Measurements from ENCODE around the gene FNTB.

FNTB gene

GRCh38 chr14:65052832-65053231, 66.1 kb downstream of the FNTB start:
- DNase-seq (ENCODE audit: low read depth) = no peak

GRCh38 chr14:65053466-65053865, 66.8 kb downstream of the FNTB start:
- DNase-seq (ENCODE audit: low read depth) = no peak

GRCh38 chr14:65054471-65055085, 67.9 kb downstream of the FNTB start:
- DNase-seq (ENCODE audit: low read depth) = no peak

DNA sequence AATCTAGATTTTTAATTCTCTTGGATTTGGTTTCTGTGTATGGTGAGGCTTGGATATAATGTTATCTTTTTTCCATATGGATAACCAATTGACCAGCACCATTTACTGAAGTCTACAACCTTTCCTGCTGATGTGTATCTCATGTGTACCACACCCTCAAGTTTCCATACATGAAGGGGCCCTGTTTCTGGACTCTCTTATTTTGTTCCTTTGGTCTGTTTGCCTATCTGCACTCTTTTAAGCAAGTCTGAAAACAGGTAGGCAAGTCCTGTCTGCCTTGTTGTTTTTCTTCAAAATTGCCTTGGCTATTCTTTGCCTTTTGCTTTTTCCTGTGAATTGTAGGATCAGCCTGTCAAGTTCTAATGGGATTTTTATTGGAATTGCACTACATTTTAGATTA, 71.0 kb downstream of the FNTB start:
- DNase-seq (ENCODE audit: low read depth) = no peak

DNA sequence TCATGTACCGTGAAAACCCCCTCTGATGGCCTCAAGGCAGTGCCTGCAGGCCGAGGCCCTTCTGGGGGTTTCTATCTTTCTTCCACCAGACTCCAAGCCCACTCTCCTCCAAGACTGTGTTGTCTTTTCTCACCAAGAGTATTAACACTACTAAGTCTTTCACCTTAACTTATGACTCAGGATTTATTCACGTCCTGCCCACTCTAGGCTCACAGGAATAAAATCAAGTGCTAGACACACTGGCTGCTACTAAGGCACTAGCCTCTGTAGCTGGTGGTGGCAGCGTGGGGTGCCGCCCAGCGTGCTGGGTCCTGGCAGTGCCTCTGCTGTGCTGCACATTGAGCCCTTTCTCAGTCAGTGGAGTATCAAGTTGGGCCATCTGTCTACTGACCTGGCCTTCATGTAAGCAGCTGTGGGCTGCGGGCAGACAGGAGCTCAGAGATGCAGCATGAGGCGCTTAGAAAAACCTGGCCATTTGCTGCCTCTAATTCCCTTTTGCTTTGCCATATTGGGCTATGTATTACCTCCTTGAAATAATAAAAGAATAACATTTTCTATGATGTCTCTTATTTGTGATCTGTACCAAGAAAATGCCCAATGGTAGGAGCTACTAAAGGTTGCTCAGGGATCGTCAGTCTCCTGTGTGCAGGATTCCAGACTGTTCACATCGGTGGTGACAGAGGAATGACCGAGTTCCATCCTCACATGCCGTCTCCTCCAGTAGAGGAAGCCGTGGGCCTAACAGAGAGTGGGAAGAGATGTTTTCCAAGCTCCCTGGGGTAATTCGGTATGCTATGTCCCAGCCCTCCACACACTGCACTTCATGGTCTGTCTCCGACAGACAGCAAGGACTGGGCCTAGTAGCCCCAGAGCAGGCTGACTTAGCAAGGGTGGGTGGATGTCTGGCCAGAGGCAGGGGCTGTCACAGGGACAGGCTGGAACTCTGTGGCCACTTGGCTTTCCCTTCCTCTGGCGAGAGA, 75.7 kb downstream of the FNTB start:
- DNase-seq (ENCODE audit: low read depth) = no peak

DNA sequence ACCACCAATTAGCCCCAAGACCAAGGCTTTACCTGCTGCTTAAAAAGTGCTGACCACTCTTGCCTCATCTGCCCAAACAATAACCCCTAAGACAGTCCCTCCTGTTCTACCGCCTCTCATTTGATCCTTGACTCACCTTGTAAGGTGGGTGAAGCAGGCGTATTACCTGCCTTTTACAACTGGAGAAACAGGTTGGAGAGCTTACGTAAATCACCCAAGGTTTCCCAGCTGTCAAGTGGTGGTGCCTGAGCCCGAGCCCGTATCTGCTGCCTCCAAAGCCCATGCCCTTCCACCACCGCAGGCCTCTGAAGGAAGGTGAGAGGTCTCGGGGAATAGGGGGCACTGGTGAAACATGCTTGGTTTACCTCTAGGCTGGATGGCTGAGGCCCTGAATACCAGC, 79.0 kb downstream of the FNTB start:
- DNase-seq (ENCODE audit: low read depth) = no peak

DNA sequence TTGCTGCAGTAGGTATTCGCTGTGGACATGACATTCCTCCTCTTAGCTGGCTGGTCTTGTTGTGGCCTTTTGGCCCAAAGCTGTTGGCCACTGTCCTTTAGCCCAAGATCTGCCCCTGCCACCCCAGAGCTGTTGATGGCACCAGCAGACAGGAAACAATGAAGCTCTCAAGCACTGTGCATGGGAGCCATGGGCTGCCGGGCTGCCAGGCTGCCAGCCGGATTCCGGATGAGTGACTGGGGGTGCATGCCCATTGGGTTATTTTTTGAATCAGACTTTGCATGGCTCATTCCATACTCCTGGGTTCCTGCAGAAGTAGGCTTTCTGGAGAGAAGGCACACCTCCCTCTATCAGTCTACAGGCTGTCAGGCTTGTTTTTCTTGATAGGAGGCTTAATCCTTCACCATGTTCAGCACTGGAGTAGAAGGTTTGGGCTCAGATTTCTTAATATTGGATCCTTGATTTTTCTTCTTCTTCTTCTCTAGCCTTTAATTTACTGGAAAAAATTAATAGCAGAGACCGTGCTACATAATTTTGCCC, 83.2 kb downstream of the FNTB start:
- DNase-seq (ENCODE audit: low read depth) = no peak

- no peak for DNase-seq (ENCODE audit: low read depth)
These were observed 83.8 kb downstream of the FNTB start for GRCh38 chr14:65070471-65070976.

DNA sequence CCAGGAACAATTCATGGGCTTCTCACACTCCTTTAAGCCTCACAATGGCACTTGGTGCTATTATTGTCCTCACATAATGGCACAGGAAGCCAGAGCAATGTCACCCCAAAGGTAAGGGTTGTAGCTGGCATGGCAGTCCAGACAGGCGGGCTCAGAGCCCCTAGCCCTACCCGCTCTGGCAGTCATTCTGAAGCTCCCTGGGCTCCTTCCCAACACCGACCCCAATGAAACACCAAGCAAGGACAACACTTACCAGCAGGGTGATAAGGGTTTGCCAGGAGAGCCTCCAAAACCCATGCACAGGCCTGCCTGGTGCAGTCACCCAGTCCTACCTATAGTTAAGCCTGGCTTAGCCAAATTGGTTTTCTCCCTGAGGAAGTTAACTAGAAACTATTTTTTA, 84.8 kb downstream of the FNTB start:
- DNase-seq (ENCODE audit: low read depth) = no peak

- no peak for DNase-seq (ENCODE audit: low read depth)
These were observed 85.6 kb downstream of the FNTB start for GRCh38 chr14:65072256-65072655.

DNA sequence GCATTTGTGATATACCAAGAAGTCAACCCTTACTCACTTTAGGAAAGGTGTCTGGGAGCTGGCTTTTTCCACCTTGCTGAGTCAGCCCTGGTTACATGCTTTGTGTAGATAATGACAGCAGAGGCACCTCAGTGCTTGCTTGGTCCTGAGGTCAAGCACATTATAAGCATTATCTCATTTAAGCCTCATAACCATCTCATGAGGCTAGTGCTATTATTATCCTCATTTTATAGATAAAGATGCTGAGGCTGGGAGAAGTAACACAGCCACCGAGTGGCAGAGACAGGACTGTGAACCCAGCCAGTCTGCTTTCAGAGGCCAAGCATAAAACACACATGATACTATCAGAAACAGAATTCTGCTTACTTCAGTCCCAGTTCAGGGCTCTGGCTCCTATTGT, 86.2 kb downstream of the FNTB start:
- no peak for DNase-seq (ENCODE audit: low read depth)

- no peak for DNase-seq (ENCODE audit: low read depth)
These were observed 87.0 kb downstream of the FNTB start for GRCh38 chr14:65073605-65074201.

- DNase-seq (ENCODE audit: low read depth) = no peak
These were observed 87.9 kb downstream of the FNTB start for GRCh38 chr14:65074449-65075150.

DNA sequence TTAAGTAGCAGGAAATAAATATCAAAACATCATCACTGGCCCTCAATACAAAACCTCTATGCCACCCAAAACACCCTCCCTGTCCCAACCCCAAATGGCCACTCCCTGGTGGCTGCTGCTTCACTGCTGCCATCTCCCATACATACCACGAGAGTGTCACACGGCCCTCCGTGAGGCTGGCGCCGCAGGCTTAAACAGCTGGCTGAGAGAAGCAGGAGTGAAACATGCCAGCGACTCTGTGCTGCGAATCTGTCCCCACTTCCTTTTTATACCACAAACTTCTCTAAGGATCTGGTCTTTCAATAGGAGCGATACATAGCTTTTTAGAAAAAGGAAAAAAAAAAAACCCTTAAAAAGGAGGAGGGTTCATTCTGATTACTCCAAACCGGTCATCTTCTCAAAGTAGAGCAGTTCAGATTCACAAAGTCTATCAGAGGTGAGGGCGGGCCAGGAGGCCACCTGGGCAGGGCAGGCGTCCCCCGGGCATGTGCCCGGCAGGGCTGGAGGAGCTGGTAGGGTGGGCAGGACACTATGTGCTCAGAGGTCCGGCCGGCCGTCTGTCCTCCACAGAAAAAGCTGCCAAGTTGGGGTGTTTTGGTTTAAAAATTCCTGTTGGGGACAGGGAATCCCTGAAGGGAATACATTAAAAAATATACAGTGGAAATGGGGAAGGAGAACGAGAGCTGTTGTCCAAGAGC, 89.1 kb downstream of the FNTB start:
- DNase-seq (ENCODE audit: low read depth) = no peak

DNA sequence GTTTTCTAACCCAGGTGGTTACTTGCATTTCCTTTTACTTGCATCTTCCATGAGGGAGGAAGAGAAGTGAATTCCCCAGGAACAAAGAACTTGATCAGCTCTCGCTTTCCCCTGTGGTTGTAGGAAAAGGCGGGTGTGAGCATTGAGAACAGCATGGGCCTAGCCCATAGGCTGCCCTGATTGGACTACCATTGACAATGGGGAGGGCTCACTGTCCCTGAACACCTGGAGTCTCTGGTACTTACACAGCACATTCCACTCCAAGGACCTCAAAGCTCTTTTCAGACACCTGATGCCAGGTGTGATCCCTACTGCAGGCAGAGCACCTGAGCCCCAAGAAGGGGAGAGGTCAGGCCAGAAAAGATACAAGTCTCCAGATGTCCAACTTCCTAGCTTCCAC, 90.6 kb downstream of the FNTB start:
- no peak for DNase-seq (ENCODE audit: low read depth)

GRCh38 chr14:65079201-65079600, 92.5 kb downstream of the FNTB start:
- no peak for DNase-seq (ENCODE audit: low read depth)

GRCh38 chr14:65079768-65080167, 93.1 kb downstream of the FNTB start:
- DNase-seq (ENCODE audit: low read depth) = no peak

DNA sequence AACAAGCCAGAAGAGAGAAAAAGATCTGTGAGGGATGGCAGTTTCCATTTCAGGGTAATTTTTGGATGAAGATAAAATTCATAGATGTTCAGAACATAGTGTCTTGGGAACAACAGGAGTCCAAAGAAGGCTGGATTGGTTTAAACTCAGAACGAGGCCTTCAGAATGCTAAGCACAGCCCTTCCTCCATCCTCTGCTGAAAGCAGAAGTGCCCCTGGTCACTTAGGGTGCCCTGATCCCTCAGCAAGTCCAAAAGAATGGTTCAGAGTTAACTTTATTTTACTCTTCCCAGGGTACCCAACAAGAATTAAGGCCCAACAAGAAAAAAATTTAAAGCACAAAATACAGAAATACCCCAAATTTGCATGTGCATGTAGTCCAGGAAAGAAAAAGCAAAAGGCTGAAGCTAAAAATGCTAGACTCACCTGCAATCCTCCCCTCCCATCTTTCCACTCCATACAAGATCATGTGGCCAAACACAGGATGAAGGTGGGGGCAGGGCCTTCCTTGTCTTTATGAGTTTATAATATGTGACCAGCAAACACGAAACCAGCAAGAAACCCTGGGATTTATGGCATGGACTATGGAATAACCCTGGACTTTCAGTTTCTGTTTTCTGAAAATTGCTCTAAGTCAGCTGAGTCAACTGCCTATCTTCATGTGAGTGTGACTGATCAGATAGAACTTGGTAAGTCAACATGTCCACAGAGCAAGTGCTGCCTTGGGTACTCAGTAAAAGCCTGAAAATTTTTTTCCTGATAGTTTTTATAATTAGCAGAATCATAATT, 94.5 kb downstream of the FNTB start:
- no peak for DNase-seq (ENCODE audit: low read depth)

GRCh38 chr14:65082930-65083329, 96.2 kb downstream of the FNTB start:
- DNase-seq (ENCODE audit: low read depth) = no peak

Data from non-pigmented ciliary epithelial cell (primary cell).